KMS-11 (cell line): ENCODE results near the gene C9orf50.

Experiments used
- H2AFZ ChIP-seq: fragments of 200-600 bp; sonication (generic); 2 replicates; pipeline ENCODE4 v1.6.1; 2016; ENCODE audit warnings: antibody characterized with exemption, mixed run types, low read depth
- H3K27ac ChIP-seq: fragments of 200-600 bp; sonication (generic); 2 replicates; pipeline ENCODE4 v1.6.1; 2016; ENCODE audit warnings: mild to moderate bottlenecking, mixed run types
- H3K27me3 ChIP-seq: fragments of 200-600 bp; sonication (generic); 2 replicates; pipeline ENCODE4 v1.6.1; 2017; ENCODE audit warnings: mild to moderate bottlenecking, low read depth, mixed run types, moderate library complexity; ENCODE audit not compliant: insufficient read depth
- H3K36me3 ChIP-seq: fragments of 200-600 bp; sonication (generic); 2 replicates; pipeline ENCODE4 v1.6.1; 2017; ENCODE audit warnings: mild to moderate bottlenecking, mixed run types; ENCODE audit not compliant: insufficient read depth
- H3K4me1 ChIP-seq: fragments of 200-600 bp; sonication (generic); 2 replicates; pipeline ENCODE4 v1.6.1; 2016; ENCODE audit warnings: mild to moderate bottlenecking, low read depth, mixed run types; ENCODE audit not compliant: poor library complexity, severe bottlenecking
- H3K4me2 ChIP-seq: fragments of 200-600 bp; sonication (generic); 2 replicates; pipeline ENCODE4 v1.7.0; 2016; ENCODE audit warnings: mild to moderate bottlenecking, mixed run types
- H3K4me3 ChIP-seq: fragments of 200-600 bp; sonication (generic); IDR thresholded peaks from 2 replicates; pipeline ENCODE4 v1.6.1; 2017; ENCODE audit warnings: low read depth, low read length, mixed read lengths; ENCODE audit not compliant: insufficient read depth
- H3K79me2 ChIP-seq: fragments of 200-600 bp; sonication (generic); 2 replicates; pipeline ENCODE4 v1.6.1; 2016; ENCODE audit warnings: low read depth, mixed run types; ENCODE audit not compliant: insufficient read depth
- H3K9ac ChIP-seq: fragments of 200-600 bp; sonication (generic); 2 replicates; pipeline ENCODE4 v1.6.1; 2016; ENCODE audit warnings: mild to moderate bottlenecking, mixed run types
- H4K20me1 ChIP-seq: fragments of 200-600 bp; sonication (generic); 2 replicates; pipeline ENCODE4 v1.6.1; 2016; ENCODE audit warnings: mild to moderate bottlenecking, mixed run types; ENCODE audit not compliant: insufficient read depth
- TF ChIP-seq, protein P1 (sequence below): fragments of 200-600 bp; sonication (generic); conservative IDR thresholded peaks from 2 replicates; pipeline ENCODE4 v1.6.1; 2017; ENCODE audit warnings: low read depth, mild to moderate bottlenecking, antibody characterized with exemption, low read length, moderate library complexity, mixed read lengths

Gene C9orf50

DNA sequence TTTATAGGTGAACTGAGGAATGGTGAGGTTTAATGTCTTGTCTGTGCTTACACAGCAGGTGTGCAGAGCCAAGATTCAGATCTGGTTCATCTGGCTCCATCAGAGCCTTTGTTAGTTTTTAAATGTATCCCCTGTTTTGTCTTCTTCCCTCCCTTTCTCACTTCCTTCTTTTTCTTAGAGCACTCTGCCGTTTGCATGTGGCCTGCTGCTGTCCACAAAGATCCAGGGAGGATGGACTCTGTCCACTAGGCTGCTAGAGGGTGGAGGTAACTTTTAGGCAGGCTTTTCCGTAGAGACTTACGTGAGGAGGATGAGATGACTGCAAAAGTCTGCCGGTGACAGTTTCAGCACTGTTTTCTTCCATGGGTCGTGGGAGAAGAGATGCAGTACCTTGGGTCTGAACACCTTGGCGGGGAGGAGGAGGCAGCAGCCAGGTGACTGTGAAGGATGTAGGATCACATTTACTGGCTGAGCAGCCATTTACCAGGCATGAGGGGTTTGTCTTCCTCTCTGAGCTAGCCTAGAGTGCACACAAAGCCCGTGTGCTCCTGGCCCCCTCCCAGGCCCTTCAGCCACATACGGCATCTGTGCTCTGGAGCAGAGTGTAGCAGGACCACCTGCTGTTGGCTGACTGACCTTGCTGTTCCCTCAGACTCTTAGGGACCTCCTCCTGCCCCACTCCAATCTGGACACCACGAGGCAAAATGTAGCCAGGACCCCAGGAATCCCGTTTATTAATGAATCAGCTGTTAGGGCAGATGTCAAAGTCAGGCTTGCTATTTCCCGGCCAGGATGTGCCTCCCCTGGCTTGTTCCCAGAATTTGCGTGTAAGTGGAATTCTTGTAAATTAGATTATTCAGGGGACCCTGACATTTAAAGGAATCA lies 6.9 kb upstream of the C9orf50 start:
- no peaks in the 10 kb centered on the region for H3K27me3 ChIP-seq
- H2AFZ ChIP-seq: no peak overlapping the region
- H3K36me3 ChIP-seq: peaks cover 5% of the 10 kb centered on the region; the same call in 1 of the 2 replicates
- H3K4me1 ChIP-seq: peaks cover 41% of the 10 kb centered on the region
- H3K27ac ChIP-seq: peak overlapping the region; percentile 92; the same call in 1 of the 2 replicates
- TF ChIP-seq, protein P1, sequence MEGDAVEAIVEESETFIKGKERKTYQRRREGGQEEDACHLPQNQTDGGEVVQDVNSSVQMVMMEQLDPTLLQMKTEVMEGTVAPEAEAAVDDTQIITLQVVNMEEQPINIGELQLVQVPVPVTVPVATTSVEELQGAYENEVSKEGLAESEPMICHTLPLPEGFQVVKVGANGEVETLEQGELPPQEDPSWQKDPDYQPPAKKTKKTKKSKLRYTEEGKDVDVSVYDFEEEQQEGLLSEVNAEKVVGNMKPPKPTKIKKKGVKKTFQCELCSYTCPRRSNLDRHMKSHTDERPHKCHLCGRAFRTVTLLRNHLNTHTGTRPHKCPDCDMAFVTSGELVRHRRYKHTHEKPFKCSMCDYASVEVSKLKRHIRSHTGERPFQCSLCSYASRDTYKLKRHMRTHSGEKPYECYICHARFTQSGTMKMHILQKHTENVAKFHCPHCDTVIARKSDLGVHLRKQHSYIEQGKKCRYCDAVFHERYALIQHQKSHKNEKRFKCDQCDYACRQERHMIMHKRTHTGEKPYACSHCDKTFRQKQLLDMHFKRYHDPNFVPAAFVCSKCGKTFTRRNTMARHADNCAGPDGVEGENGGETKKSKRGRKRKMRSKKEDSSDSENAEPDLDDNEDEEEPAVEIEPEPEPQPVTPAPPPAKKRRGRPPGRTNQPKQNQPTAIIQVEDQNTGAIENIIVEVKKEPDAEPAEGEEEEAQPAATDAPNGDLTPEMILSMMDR: no peak
- peaks cover 68% of the 10 kb centered on the region for H3K79me2 ChIP-seq
- H3K4me2 ChIP-seq: peak overlapping the region; percentile 65
- peaks cover 16% of the 10 kb centered on the region for H4K20me1 ChIP-seq
- H3K9ac ChIP-seq: peak overlapping the region; percentile 93; the same call in 1 of the 2 replicates
- no peak overlapping the region for H3K4me3 ChIP-seq

DNA sequence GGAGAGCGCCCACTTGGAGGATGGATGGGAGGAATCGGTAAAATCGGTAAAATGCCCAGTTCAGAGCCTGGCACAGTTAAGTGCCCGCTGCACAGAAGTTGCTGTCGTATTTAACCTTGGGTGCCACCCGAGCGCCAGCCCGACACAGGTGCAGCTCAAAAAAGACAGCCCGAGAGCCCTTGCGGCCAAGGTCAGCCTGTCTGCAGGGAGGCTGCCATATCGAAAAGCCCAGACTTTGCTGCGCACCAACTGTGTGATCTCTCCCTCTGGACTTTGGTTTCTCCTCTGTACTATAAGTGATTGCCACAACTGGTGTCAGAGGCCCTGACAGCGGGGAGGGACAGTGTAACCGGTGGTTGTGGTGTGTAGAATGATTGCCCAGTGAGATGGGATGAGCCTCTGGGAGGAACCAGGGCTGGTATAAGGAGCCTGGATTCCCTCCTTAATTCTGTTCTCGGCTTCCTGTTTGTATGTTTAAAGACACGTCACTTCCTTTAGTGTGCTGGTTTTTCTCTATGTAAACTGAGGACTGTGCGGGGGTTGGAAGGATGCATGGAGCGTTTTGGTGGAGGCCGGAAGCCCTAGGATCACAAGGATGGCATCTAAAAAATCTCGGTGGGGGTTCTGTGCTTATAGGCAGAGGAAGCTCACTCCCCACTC lies 5.9 kb upstream of the C9orf50 start:
- Histone ChIP-seq H3K4me1 (peaks cover 41% of the 10 kb centered on the region), H3K9ac (peak overlapping the region; percentile 93), H3K4me3 (no peak overlapping the region), H2AFZ (peak overlapping the region; percentile 52), H3K36me3 (no peaks in the 10 kb centered on the region), H3K79me2 (peaks cover 58% of the 10 kb centered on the region), H4K20me1 (peaks cover 16% of the 10 kb centered on the region), H3K4me2 (peak overlapping the region; percentile 65), H3K27ac (peak overlapping the region; percentile 92), H3K27me3 (no peaks in the 10 kb centered on the region)
- TF ChIP-seq, protein P1: no peak

DNA sequence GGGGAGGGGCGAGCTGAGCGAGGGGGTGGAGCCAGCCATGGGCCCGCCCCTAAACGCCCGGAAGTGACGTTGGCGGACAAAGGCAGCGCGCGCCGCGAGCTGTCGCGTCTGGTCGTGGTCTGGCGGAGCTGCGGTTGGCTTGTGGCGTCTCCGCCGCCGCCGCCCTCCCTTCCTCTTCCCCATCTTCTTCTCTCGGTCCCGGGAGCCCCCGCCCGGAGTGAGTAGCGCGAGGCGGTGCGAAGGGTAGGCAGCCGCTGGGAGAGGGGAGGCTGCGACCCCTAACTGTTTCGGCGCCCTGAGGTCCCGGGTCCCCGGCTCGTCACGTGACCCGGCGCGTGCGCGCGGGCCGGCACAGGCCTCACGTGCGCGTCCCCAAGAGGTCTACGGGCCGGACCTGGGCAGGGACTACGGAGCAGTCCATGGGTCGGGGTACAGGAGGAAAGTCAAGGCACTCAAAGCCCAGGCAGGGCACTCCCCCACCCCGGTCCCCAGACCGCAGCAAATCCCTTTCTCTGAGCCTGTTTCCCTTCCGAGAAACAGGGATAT lies 5.3 kb upstream of the C9orf50 start, which contains the start of gene NTMT1:
NTMT1 (plus strand) TSS at position 85 of the 546 bp plus-strand sequence. CDS start 6,541 bp downstream, outside the sequence.
- H3K27ac ChIP-seq: peak within 1 kb of the TSS; percentile 92
- peak within 1 kb of the TSS; percentile 52 for H2AFZ ChIP-seq
- H3K4me3 ChIP-seq: no peak within 1 kb of the TSS
- no peaks in the 10 kb centered on the region for H3K27me3 ChIP-seq
- H3K79me2 ChIP-seq: peaks cover 52% of the 10 kb centered on the region
- H3K9ac ChIP-seq: peak within 1 kb of the TSS; percentile 93
- peaks cover 41% of the 10 kb centered on the region for H3K4me1 ChIP-seq
- TF ChIP-seq, protein P1: no peak
- H3K4me2 ChIP-seq: peak within 1 kb of the TSS; percentile 65
- peaks cover 16% of the 10 kb centered on the region for H4K20me1 ChIP-seq
- H3K36me3 ChIP-seq: no peaks in the 10 kb centered on the region

DNA sequence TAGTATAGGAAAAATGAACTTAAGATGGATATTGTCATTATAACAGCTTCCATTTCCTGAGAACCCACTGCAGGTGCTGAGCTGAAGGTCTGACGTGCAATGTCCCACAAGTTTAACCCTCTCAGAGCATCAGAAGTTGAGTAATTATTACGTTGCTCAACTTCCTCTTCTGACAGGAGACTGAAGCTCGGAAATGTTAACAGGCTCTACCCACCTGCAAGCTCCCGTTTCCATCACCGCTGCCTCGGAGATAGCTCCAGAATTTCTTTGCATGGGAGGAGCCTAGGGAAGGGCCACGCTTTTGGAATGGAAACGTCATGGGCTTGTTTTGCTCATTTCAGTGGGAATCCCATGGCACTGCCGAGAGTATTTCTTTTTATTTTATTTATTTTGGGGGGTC lies 4.0 kb upstream of the C9orf50 start:
- Histone ChIP-seq H4K20me1 (peaks cover 11% of the 10 kb centered on the region; the same call in 1 of the 2 replicates), H3K4me2 (peak overlapping the region; percentile 65), H2AFZ (no peak overlapping the region), H3K79me2 (peaks cover 40% of the 10 kb centered on the region), H3K36me3 (no peaks in the 10 kb centered on the region), H3K4me3 (no peak overlapping the region), H3K27me3 (no peaks in the 10 kb centered on the region), H3K27ac (no peak overlapping the region), H3K4me1 (peaks cover 40% of the 10 kb centered on the region), H3K9ac (no peak overlapping the region)
- TF ChIP-seq, protein P1: no peak
